ENCODE results near the gene DNAH17.

Gene DNAH17

DNA sequence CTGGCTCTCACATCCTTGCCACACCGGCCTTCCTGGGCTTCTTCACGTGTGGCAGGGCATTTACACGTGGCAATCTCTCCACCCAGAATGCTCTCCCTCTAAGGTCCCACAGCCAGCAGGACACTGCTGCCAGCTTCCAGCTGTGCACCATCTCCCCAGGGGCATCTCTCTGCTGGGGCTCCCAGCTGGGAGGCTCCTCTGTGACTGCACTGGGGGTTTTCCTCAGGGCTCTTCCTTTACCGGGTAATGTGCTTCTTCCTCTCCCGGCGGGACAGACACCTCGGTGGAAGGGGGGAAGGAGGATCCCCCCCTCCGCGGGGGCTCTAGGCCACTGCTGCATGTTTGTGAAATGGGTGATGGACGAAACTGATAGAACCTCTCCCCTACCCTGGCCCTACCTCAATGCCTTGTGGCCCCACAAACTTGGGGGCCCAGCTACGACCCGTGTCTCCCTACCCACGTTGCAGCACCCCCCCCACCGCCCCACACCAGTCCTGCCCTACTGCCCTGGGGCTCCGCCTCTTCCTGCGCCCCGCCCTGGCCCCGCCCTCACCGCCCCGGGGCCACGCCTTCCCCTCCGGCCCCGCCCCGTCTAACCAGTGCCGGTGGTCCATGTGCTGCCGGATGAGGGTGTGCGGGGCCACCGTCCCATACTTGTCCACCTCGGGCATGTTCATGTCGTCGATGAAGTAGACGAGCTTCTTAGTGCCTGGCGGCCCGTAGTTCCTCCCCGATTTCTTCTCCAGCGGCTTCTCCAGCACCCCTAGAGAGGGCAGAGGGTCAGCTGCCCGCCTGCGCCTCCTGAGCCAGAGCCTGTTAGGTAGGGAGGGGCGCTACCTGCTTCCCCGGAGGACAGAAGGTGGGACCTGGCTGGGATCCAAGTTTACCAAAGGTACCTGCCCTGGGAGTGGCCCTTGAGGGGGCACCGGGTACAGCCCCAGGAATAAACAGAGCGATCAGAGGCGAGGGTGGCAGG is 92.6 kb downstream of the DNAH17 start:
- TF ChIP-seq ZNF8 (CRISPR knock-in tag; IDR thresholded peaks at IDR 0.05): no peak
- no peak for TF ChIP-seq TOX (CRISPR knock-in tag; IDR thresholded peaks at IDR 0.05; ENCODE audit: borderline replicate concordance)
- no peak for TF ChIP-seq ZC3H10 (CRISPR knock-in tag; IDR thresholded peaks at IDR 0.05)
- no peak for TF ChIP-seq ZNF565 (CRISPR knock-in tag; conservative IDR thresholded peaks at IDR 0.05; ENCODE audit: low read depth)
- TF ChIP-seq OSR1 (CRISPR knock-in tag; IDR thresholded peaks at IDR 0.05): no peak
- no peak for TF ChIP-seq ZNF70 (CRISPR knock-in tag; IDR thresholded peaks at IDR 0.05)
- TF ChIP-seq, protein P1, sequence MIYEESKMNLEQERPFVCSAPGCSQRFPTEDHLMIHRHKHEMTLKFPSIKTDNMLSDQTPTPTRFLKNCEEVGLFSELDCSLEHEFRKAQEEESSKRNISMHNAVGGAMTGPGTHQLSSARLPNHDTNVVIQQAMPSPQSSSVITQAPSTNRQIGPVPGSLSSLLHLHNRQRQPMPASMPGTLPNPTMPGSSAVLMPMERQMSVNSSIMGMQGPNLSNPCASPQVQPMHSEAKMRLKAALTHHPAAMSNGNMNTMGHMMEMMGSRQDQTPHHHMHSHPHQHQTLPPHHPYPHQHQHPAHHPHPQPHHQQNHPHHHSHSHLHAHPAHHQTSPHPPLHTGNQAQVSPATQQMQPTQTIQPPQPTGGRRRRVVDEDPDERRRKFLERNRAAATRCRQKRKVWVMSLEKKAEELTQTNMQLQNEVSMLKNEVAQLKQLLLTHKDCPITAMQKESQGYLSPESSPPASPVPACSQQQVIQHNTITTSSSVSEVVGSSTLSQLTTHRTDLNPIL (CRISPR knock-in tag; IDR thresholded peaks at IDR 0.05; ENCODE audit: low read depth): no peak
- TF ChIP-seq RARB (CRISPR knock-in tag; IDR thresholded peaks at IDR 0.05): no peak
- TF ChIP-seq BACH2 (CRISPR knock-in tag; IDR thresholded peaks at IDR 0.05; ENCODE audit: borderline replicate concordance): no peak
- TF ChIP-seq CSDC2 (CRISPR knock-in tag; IDR thresholded peaks at IDR 0.05): no peak
- TF ChIP-seq ESRRG (CRISPR knock-in tag; IDR thresholded peaks at IDR 0.05): no peak
- no peak for TF ChIP-seq ZFP30 (CRISPR knock-in tag; IDR thresholded peaks at IDR 0.05)
- ATAC-seq: no peak

DNA sequence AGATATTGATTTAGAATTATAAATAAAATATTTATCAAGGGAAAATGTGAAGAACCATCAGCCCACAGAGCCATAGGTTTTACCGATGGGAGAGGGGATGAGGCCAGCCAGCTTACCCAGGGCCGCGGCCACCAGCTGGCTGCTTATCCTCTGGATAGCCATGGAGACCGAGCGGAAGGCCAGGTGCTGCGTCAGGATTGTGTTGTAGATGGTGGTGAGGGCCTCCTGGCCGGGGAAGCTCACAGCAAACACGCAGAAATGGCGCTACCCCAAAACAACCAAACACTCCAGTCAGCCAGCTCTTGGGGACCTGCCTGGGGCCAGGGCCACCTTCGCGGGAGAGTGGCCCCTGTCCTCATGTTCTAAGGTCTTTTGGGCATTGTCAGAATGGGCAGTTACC is 97.8 kb downstream of the DNAH17 start:
- ATAC-seq: no peak

DNA sequence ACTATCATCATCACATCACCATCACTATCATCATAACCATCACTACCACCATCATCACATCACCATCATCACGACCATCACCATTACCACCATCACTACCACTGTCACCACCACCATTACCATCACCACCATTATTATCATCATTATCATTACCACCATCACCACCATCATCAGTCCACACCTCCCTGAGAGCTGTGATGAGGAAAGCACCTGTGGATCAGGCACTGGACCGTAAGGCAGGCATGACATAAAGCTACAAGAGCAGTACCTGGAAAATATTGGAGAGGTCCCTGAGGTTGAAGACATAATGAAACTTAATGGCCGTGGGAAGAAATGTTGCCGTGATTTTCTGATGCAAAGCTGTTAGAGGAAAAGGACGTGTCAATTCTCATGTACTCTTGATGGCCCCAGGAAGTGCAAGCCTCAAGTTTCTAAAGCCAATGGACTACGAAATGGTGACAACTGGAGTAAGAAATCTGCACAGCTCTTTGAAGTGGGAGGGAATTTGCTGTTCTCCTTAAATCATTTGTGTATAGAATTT is 98.4 kb downstream of the DNAH17 start:
- ATAC-seq: no peak
- TF ChIP-seq ISL1 (CRISPR knock-in tag; IDR thresholded peaks at IDR 0.05): no peak
- no peak for TF ChIP-seq BACH2 (CRISPR knock-in tag; IDR thresholded peaks at IDR 0.05; ENCODE audit: borderline replicate concordance)
- TF ChIP-seq, protein P2, sequence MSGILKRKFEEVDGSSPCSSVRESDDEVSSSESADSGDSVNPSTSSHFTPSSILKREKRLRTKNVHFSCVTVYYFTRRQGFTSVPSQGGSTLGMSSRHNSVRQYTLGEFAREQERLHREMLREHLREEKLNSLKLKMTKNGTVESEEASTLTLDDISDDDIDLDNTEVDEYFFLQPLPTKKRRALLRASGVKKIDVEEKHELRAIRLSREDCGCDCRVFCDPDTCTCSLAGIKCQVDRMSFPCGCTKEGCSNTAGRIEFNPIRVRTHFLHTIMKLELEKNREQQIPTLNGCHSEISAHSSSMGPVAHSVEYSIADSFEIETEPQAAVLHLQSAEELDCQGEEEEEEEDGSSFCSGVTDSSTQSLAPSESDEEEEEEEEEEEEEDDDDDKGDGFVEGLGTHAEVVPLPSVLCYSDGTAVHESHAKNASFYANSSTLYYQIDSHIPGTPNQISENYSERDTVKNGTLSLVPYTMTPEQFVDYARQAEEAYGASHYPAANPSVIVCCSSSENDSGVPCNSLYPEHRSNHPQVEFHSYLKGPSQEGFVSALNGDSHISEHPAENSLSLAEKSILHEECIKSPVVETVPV (CRISPR knock-in tag; IDR thresholded peaks at IDR 0.05): no peak
- TF ChIP-seq OSR1 (CRISPR knock-in tag; IDR thresholded peaks at IDR 0.05): no peak
- TF ChIP-seq ARNTL (CRISPR knock-in tag; IDR thresholded peaks at IDR 0.05; ENCODE audit: borderline replicate concordance, low read depth): no peak
- no peak for TF ChIP-seq ZFP30 (CRISPR knock-in tag; IDR thresholded peaks at IDR 0.05)
- TF ChIP-seq ZNF565 (CRISPR knock-in tag; conservative IDR thresholded peaks at IDR 0.05; ENCODE audit: low read depth): no peak
- no peak for TF ChIP-seq RARB (CRISPR knock-in tag; IDR thresholded peaks at IDR 0.05)
- no peak for TF ChIP-seq GLIS3 (CRISPR knock-in tag; IDR thresholded peaks at IDR 0.05)
- no peak for TF ChIP-seq SNAI2 (CRISPR knock-in tag; IDR thresholded peaks at IDR 0.05)
- TF ChIP-seq, protein P3, sequence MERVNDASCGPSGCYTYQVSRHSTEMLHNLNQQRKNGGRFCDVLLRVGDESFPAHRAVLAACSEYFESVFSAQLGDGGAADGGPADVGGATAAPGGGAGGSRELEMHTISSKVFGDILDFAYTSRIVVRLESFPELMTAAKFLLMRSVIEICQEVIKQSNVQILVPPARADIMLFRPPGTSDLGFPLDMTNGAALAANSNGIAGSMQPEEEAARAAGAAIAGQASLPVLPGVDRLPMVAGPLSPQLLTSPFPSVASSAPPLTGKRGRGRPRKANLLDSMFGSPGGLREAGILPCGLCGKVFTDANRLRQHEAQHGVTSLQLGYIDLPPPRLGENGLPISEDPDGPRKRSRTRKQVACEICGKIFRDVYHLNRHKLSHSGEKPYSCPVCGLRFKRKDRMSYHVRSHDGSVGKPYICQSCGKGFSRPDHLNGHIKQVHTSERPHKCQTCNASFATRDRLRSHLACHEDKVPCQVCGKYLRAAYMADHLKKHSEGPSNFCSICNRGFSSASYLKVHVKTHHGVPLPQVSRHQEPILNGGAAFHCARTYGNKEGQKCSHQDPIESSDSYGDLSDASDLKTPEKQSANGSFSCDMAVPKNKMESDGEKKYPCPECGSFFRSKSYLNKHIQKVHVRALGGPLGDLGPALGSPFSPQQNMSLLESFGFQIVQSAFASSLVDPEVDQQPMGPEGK (CRISPR knock-in tag; IDR thresholded peaks at IDR 0.05; ENCODE audit: borderline replicate concordance): no peak
- TF ChIP-seq ZNF8 (CRISPR knock-in tag; IDR thresholded peaks at IDR 0.05): no peak
- no peak for TF ChIP-seq ESRRG (CRISPR knock-in tag; IDR thresholded peaks at IDR 0.05)
- TF ChIP-seq ZFP3 (CRISPR knock-in tag; IDR thresholded peaks at IDR 0.05): no peak

More for the DNA sequence above, 97.8 kb downstream of the DNAH17 start:
- TF ChIP-seq, protein P1 (CRISPR knock-in tag; IDR thresholded peaks at IDR 0.05; ENCODE audit: low read depth): no peak
- TF ChIP-seq ESRRG (CRISPR knock-in tag; IDR thresholded peaks at IDR 0.05) (no peak), TCF4 (CRISPR knock-in tag; IDR thresholded peaks at IDR 0.05; ENCODE audit: borderline replicate concordance) (no peak), ZNF8 (CRISPR knock-in tag; IDR thresholded peaks at IDR 0.05) (no peak)
- TF ChIP-seq, protein P4, sequence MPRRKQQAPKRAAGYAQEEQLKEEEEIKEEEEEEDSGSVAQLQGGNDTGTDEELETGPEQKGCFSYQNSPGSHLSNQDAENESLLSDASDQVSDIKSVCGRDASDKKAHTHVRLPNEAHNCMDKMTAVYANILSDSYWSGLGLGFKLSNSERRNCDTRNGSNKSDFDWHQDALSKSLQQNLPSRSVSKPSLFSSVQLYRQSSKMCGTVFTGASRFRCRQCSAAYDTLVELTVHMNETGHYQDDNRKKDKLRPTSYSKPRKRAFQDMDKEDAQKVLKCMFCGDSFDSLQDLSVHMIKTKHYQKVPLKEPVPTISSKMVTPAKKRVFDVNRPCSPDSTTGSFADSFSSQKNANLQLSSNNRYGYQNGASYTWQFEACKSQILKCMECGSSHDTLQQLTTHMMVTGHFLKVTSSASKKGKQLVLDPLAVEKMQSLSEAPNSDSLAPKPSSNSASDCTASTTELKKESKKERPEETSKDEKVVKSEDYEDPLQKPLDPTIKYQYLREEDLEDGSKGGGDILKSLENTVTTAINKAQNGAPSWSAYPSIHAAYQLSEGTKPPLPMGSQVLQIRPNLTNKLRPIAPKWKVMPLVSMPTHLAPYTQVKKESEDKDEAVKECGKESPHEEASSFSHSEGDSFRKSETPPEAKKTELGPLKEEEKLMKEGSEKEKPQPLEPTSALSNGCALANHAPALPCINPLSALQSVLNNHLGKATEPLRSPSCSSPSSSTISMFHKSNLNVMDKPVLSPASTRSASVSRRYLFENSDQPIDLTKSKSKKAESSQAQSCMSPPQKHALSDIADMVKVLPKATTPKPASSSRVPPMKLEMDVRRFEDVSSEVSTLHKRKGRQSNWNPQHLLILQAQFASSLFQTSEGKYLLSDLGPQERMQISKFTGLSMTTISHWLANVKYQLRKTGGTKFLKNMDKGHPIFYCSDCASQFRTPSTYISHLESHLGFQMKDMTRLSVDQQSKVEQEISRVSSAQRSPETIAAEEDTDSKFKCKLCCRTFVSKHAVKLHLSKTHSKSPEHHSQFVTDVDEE (CRISPR knock-in tag; IDR thresholded peaks at IDR 0.05): no peak

Data from SK-N-SH treated with all-trans-retinoic acid at 6 μM for 48 hours (cell line).